ENCODE results near the gene MTHFSD. TPM values are rescaled to one million over a fixed set of nuclear protein-coding genes. Genes with fewer than 3 reads are reported as not detected.

The MTHFSD gene
- polyA plus RNA-seq, 1 of the 3 experiments (the other 2 are of a cell fraction), result 15.6 TPM

DNA sequence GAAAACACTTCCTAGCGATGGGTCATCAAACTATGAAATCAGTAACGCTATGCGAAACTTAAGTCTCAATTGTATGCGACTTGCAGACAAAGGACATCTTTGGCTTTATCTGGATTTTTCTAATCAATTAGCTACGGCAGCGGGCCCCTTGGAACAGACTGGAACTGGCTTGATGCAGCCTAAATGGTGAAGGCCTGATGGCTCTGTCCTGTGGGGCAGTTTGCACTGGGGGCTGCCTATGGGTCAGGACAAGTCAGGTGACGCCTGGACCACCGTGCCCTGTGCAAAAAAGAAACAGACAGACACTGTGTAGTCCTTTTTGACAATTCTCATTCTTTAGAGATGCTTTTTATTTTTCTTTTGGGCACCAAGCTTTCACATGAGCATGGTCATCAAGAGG lies 22.0 kb downstream of the MTHFSD start:
- Histone ChIP-seq H3K4me3 (ENCODE audit: low read depth in 2 of 2, low read length in 1 of 2) (no peak overlapping the region), H2AFZ (ENCODE audit: low read depth) (no peak overlapping the region), H3K4me1 (ENCODE audit: control insufficient read depth in 1 of 2, insufficient read depth in 2 of 2, low read depth in 1 of 2, low read length in 1 of 2) (no peaks in the 10 kb centered on the region), H3K36me3 (replicated peaks in 1 of 2; ENCODE audit: control insufficient read depth in 1 of 2, insufficient read depth in 2 of 2, low read length in 1 of 2) (peaks cover 7 to 17% of the 10 kb centered on the region in 2 experiments), H3K79me2 (ENCODE audit: insufficient read depth) (no peaks in the 10 kb centered on the region), H3F3A (replicated peaks; ENCODE audit: insufficient read depth) (no peaks in the 10 kb centered on the region), H3K4me2 (no peak overlapping the region), H3K27me3 (ENCODE audit: insufficient read depth) (no peaks in the 10 kb centered on the region), H3K9me2 (no peaks in the 10 kb centered on the region), H4K20me1 (ENCODE audit: insufficient read depth) (no peaks in the 10 kb centered on the region), H3K9me3 (no peaks in the 10 kb centered on the region), H3K9ac (no peak overlapping the region), H3K27ac (ENCODE audit: low read depth in 2 of 2, low read length in 1 of 2) (no peak overlapping the region)
- ChIA-PET POLR2A (no interaction called here), CTCF (interaction anchor here (0.7 to 4.4 kb wide), 3 partner anchors 14 to 30 kb away, joined by 3 to 48 read pairs (median 4); no protein-coding TSS in a partner anchor)
- 93% methylated on average over 8 of the region's 8 CpGs for WGBS (ENCODE audit: low lambda C conversion rate)
- no peak for DNase-seq
- no peak for TF ChIP-seq ZBTB33 (IDR thresholded peaks at IDR 0.05; ENCODE audit: borderline replicate concordance, low read depth)
- TF ChIP-seq EP300 (IDR thresholded peaks at IDR 0.05; ENCODE audit: borderline replicate concordance in 1 of 2, low read depth in 1 of 2, low read length in 1 of 2), result no peak
- no peak for TF ChIP-seq NFIC (IDR thresholded peaks at IDR 0.05; ENCODE audit: borderline replicate concordance)
- TF ChIP-seq MAX (IDR thresholded peaks at IDR 0.05; ENCODE audit: low read depth), result no peak
- TF ChIP-seq FOSL2 (IDR thresholded peaks at IDR 0.05; ENCODE audit: borderline replicate concordance, low read depth), result no peak
- no peak for TF ChIP-seq MEF2A (IDR thresholded peaks at IDR 0.05; ENCODE audit: borderline replicate concordance, low read depth)

GRCh38 chr16:86532526-86532815 lies 22.6 kb downstream of the MTHFSD start:
- Histone ChIP-seq H3K9me3 (no peaks in the 10 kb centered on the region), H3K9ac (no peak overlapping the region), H3K4me3 (ENCODE audit: low read depth in 2 of 2, low read length in 1 of 2) (no peak overlapping the region), H3K4me2 (no peak overlapping the region), H3K36me3 (replicated peaks in 1 of 2; ENCODE audit: control insufficient read depth in 1 of 2, insufficient read depth in 2 of 2, low read length in 1 of 2) (peaks cover 6 to 11% of the 10 kb centered on the region in 2 experiments), H3K79me2 (ENCODE audit: insufficient read depth) (no peaks in the 10 kb centered on the region), H3K27ac (ENCODE audit: low read depth in 2 of 2, low read length in 1 of 2) (no peak overlapping the region), H2AFZ (ENCODE audit: low read depth) (no peak overlapping the region), H4K20me1 (ENCODE audit: insufficient read depth) (no peaks in the 10 kb centered on the region), H3F3A (replicated peaks; ENCODE audit: insufficient read depth) (no peaks in the 10 kb centered on the region), H3K4me1 (ENCODE audit: control insufficient read depth in 1 of 2, insufficient read depth in 2 of 2, low read depth in 1 of 2, low read length in 1 of 2) (no peaks in the 10 kb centered on the region), H3K9me2 (no peaks in the 10 kb centered on the region), H3K27me3 (ENCODE audit: insufficient read depth) (no peaks in the 10 kb centered on the region)
- 97% methylated on average over 5 of the region's 7 CpGs for WGBS (ENCODE audit: low lambda C conversion rate)
- ChIA-PET CTCF (interaction anchor here (0.8 to 4.4 kb wide), 3 partner anchors 13 to 711 kb away, joined by 4 to 48 read pairs (median 4); no protein-coding TSS in a partner anchor), POLR2A (no interaction called here)
- TF ChIP-seq SMC3 (IDR thresholded peaks at IDR 0.05; ENCODE audit: low read depth, low read length) (no peak), IRF3 (IDR thresholded peaks at IDR 0.05; ENCODE audit: low read depth, low read length) (no peak), CHD2 (IDR thresholded peaks at IDR 0.05; ENCODE audit: low read length, partially characterized antibody) (no peak), TCF12 (IDR thresholded peaks at IDR 0.05) (no peak), NFIC (IDR thresholded peaks at IDR 0.05; ENCODE audit: borderline replicate concordance) (no peak), RCOR1 (IDR thresholded peaks at IDR 0.05; ENCODE audit: low read length) (no peak), TAF1 (IDR thresholded peaks at IDR 0.05; ENCODE audit: borderline replicate concordance, low read depth, low read length) (no peak), FOSL2 (IDR thresholded peaks at IDR 0.05; ENCODE audit: borderline replicate concordance, low read depth) (no peak), PBX3 (IDR thresholded peaks at IDR 0.05) (no peak), TEAD4 (IDR thresholded peaks at IDR 0.05; ENCODE audit: borderline replicate concordance, insufficient read depth) (no peak), NRF1 (IDR thresholded peaks at IDR 0.05; ENCODE audit: low read depth, low read length) (no peak), MEF2A (IDR thresholded peaks at IDR 0.05; ENCODE audit: borderline replicate concordance, low read depth) (no peak), FOXM1 (IDR thresholded peaks at IDR 0.05; ENCODE audit: low read depth) (no peak), ZBTB33 (IDR thresholded peaks at IDR 0.05; ENCODE audit: borderline replicate concordance, low read depth) (no peak), SIN3A (IDR thresholded peaks at IDR 0.05; ENCODE audit: borderline replicate concordance, low read depth, low read length) (no peak), YY1 (IDR thresholded peaks at IDR 0.05; ENCODE audit: low read depth) (no peak)
- DNase-seq, result no peak
